PC-3 (cell line): ENCODE results near the gene VAX1.

ENCODE experiments used
- EZH2 ChIP-seq: fragments of 300-600 bp; sonication (generic); IDR thresholded peaks from one replicate; pipeline ENCODE4 v1.6.1; 2017; ENCODE audit warnings: antibody characterized with exemption, mild to moderate bottlenecking, low read length; ENCODE audit not compliant: unreplicated experiment
- EZH2phosphoT487 ChIP-seq: fragments of 300-600 bp; sonication (generic); IDR thresholded peaks from 2 replicates; pipeline ENCODE4 v1.6.1; 2018; ENCODE audit warnings: mild to moderate bottlenecking, antibody characterized with exemption, low read length, borderline replicate concordance
- TF ChIP-seq, protein P1 (sequence below): fragments of 300-600 bp; sonication (generic); conservative IDR thresholded peaks from 2 replicates; pipeline ENCODE4 v1.5.1; 2017; ENCODE audit warnings: antibody characterized with exemption, low read depth, mild to moderate bottlenecking, low read length

DNA sequence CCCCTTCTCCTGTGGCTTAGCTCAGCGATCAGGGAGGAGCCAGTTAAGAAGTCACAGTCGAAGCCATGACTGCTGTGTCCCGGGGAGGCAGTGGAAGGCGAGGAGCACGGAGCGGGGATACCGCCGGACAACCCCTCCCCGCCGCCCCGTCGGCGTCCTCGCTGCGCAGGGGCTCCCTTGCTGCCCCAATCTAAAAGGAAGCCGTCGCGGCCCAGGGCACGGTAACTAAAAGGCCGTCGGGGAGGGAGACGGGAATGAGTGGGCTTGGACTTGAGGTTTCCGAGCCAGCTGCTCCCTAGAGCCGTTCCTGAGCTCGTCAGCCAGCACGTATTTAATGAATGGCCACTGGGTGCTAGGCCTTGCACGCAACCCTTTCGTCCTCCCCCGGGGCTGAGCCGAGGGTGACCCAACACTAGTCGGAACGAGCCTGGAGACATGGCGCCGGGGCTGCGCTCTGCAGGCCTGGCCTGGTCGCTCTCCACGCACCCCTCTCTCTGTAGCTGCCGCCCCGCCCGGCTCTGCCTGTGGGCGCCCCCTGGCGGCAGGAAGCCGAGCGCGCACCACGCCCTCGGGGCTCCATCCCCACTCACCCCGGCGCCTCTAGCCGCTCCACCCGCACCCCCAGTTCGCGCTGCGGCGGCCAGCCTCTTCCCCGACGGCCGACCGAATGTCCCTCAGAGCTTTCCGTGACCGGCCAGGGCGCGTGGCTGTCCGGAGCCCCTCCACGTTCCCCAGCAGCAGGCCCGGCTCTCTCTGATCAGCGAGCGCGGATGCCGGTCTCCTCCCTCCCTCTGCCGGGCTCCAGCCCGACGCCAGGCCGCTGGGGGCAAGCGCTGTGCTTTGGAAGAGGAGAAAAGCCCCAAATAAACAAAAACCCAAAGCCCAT, 30.0 kb upstream of the VAX1 start:
- TF ChIP-seq, protein P1, sequence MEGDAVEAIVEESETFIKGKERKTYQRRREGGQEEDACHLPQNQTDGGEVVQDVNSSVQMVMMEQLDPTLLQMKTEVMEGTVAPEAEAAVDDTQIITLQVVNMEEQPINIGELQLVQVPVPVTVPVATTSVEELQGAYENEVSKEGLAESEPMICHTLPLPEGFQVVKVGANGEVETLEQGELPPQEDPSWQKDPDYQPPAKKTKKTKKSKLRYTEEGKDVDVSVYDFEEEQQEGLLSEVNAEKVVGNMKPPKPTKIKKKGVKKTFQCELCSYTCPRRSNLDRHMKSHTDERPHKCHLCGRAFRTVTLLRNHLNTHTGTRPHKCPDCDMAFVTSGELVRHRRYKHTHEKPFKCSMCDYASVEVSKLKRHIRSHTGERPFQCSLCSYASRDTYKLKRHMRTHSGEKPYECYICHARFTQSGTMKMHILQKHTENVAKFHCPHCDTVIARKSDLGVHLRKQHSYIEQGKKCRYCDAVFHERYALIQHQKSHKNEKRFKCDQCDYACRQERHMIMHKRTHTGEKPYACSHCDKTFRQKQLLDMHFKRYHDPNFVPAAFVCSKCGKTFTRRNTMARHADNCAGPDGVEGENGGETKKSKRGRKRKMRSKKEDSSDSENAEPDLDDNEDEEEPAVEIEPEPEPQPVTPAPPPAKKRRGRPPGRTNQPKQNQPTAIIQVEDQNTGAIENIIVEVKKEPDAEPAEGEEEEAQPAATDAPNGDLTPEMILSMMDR = peak; percentile 74
- TF ChIP-seq EZH2 (no peak), EZH2phosphoT487 (no peak)
